ENCODE data around the gene PCGF1. TPM values are rescaled to one million over a fixed set of nuclear protein-coding genes. Genes with fewer than 3 reads are reported as not detected.

PCGF1 gene
- polyA plus RNA-seq (ENCODE audit: insufficient read length in 4 of 4) = 10 to 100 TPM; 23.7 to 34.9 (median 27.0) TPM

DNA sequence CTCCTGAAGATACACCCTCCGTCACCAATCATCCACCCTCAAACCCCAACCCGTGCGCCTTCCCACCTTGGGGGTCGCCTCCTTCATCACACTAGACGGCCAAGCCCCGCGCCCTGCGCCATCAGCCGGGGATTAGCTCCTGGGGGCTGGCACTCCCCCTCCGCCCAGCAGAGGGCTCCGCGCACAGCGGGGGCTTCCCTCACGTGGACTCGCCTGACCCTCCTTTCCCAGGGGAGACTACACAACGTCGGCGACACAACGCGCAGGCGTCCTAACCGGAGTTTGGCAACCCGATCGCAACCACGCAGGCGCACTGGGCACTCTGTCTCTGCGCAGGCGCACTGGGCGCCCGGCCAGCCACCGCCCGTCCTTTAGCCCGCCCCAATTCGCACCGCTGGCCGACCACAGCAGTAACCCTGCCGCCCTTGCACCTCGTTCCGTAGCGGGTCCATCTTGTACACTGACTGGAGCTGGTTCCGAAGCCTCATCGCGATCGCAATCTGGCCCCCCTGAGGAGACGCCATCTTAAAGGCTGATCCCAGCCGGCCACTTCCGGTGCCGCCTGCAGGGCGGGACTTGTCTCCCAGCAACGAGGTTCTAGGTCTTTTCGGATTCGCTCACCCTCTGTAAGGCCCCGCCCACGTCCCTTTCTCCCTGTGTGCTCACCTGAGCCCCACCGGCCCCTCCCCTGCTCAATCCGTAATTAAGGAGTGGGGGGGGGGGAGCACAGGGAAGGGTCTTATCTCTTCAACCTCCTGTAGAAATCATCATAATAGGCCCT, at the start of gene PCGF1:
PCGF1 (minus strand) TSS at position 551 of the 781 bp plus-strand sequence; CDS start at position 524, 27 bp downstream.
- peak; percentile 98 for DNase-seq (ENCODE audit: low read depth in 4 of 4, low spot score in 3 of 4)

- no peak for DNase-seq (ENCODE audit: low read depth in 4 of 4, low spot score in 3 of 4)
Observed at GRCh38 chr2:74556831-74557370, 49.4 kb upstream of the PCGF1 start.

- DNase-seq (ENCODE audit: low read depth in 4 of 4, low spot score in 3 of 4) = no peak
Observed at GRCh38 chr2:74556159-74556558, 48.7 kb upstream of the PCGF1 start.

DNA sequence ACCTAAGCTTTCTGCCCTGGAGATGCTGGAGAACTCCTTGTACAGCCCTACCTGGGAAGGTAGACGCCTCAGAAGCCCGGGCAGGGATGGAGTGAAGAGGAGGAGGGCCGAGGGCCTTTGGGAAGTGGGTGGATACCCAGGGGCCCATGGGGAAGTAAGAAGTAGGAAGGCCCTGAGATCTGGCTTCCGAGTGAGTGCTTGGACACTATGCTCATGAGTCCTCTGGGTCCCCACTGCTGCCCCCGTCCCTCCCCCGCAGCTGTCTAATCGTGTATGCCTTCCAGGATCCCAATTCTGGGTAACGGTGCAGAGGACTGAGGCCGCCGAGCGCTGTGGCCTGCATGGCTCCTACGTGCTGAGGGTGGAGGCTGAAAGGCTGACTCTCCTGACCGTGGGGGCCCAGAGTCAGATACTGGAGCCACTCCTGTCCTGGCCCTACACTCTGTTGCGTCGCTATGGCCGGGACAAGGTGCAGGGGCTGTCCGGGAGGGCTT, 48.2 kb upstream of the PCGF1 start:
- no peak for DNase-seq (ENCODE audit: low read depth in 4 of 4, low spot score in 3 of 4)

GRCh38 chr2:74554820-74555531, 47.5 kb upstream of the PCGF1 start:
- DNase-seq (ENCODE audit: low read depth in 4 of 4, low spot score in 3 of 4) = no peak

GRCh38 chr2:74553892-74554819, 46.7 kb upstream of the PCGF1 start, which contains the start of the genes DOK1 and LOXL3:
Gene DOK1 (plus strand): TSS chr2:74554720. CDS start chr2:74554755, 35 bp downstream.
Gene LOXL3 (minus strand): TSS chr2:74553942. CDS start chr2:74552634, 1,308 bp downstream.
- peak in 3 of 4 donors; percentile 78 to 81 (median 79) for DNase-seq (ENCODE audit: low read depth in 4 of 4, low spot score in 3 of 4)

- DNase-seq (ENCODE audit: low read depth in 4 of 4, low spot score in 3 of 4) = no peak
Observed at GRCh38 chr2:74552914-74553811, 45.7 kb upstream of the PCGF1 start.

DNA sequence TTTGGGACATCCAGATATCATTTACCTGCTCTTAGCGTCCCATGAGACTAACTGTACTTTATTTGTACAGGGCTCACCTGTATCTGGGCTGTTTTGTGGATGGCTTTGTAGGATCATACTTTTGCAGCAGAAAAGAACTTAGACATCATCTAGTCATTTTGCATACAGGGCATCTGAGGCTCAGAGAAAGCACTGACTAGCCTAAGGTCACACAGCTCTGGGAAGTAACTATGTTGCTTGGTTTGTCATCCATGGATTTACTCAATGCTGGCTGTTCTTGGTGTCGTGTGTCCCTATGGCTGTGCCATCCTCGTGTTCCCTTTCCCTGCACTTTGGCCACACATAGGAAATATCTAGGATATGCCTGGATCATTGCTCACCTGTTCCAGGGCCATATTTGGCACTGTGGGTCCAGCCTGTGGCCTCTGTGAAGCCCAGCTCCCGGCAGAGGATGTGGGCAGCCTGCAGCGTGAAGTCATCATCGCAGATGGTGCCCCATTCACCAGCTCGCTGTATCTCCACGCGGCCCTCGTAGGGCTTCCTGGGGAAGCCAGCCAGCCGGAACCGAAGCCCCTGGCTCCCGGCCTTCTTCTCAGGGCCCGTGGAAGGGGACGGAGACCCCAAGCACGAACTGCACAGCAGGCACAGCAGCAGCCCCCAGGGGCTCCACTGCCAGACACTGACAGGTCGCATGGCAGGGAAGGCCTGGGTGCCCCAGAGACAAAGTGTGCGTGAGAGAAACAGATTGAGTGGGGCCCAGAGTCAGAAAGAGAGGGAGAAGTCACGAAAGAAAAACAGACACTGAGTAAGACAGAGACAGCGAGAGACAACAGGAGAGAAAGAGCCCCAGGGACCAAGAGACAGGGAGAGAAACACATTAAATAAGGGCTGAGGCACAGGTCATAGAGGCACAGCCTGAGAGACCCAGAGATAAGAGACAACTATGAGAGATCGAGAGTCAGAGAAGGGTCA, 44.7 kb upstream of the PCGF1 start:
- DNase-seq (ENCODE audit: low read depth in 4 of 4, low spot score in 3 of 4) = no peak

DNA sequence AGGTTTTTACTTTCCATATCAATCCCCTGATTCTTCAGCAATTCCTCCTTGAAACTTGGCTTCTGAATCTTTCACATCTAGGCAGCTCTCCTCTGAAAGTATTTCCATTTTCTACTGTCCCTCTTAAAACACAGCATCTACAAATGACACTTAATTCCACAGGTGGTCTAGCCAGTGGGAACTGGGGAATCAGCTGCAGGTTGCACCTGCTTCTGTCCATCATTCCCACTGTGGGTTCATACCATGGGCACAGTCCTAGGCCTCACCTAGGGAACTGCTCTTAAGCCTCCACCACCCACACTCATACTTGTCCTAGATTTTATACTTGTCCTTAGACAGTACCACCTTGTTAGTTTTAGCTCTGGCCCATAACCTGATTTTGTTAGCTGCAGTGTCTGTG, 44.0 kb upstream of the PCGF1 start:
- DNase-seq (ENCODE audit: low read depth in 4 of 4, low spot score in 3 of 4) = no peak

DNA sequence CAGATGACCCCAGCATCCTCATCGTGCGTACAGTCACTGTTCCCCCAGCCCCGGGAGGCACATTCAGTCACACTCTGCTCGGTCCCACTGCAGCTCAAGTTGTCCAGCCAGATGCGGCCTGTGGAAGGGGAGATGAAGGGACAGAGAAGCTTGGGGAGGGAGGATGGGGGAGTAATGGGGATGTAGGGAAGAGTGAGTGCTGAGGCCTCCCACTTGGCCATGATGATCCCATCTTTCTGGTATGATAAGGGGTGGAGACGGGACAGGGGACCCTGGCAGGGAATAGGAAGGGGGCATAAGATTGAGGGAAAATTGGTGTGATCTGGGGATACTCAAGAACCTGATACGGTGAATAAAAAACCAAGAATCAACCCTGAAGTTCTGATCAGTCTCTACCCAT, 42.7 kb upstream of the PCGF1 start:
- DNase-seq (ENCODE audit: low read depth in 4 of 4, low spot score in 3 of 4) = no peak

- no peak for DNase-seq (ENCODE audit: low read depth in 4 of 4, low spot score in 3 of 4)
Observed at GRCh38 chr2:74548900-74549826, 41.7 kb upstream of the PCGF1 start.

- no peak for DNase-seq (ENCODE audit: low read depth in 4 of 4, low spot score in 3 of 4)
Observed at GRCh38 chr2:74548285-74548899, 40.9 kb upstream of the PCGF1 start.

DNA sequence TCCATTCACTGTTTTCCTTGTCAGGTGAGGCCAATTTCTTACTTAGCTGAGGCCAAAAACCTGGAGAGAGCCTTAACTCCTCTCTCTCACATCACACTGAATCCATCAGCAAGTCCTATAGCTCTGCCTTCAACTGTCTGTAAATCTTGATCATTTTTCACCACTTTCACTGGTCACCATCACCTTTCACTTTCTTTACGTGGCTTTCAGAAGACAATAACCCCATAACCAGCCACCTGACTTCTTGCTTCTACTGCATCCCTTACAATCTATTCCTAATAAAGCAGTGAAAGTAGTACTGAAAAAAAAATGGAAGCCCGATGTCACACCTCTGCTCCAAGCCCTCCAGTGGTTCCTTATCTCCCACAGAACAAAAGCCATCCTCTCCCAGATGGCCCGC, 38.5 kb upstream of the PCGF1 start:
- no peak for DNase-seq (ENCODE audit: low read depth in 4 of 4, low spot score in 3 of 4)

GRCh38 chr2:74544634-74545033, 37.1 kb upstream of the PCGF1 start:
- no peak for DNase-seq (ENCODE audit: low read depth in 4 of 4, low spot score in 3 of 4)

DNA sequence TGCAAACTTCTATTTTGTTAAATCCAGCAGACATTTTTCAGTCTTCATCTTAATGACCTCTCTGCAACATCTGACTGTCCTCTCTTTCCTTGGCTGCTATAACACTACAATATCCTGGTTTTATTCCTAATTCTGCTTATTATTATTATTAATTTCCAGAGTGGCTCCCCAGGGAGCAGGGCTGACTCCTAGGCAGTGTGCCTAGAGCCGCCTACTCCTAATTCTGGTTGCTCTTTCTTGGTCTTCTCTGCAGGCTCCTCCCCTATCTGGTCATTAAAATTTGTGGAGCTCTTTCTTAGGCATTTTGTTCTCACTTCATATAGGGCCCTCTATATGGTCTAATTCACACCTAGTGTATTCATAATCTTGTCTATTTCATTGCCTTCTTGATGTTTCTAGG, 35.5 kb upstream of the PCGF1 start:
- DNase-seq (ENCODE audit: low read depth in 4 of 4, low spot score in 3 of 4) = no peak

GRCh38 chr2:74540291-74540690, 32.8 kb upstream of the PCGF1 start:
- DNase-seq (ENCODE audit: low read depth in 4 of 4, low spot score in 3 of 4) = no peak
